ENCODE measurements around the gene CDH4.

Gene CDH4

GRCh38 chr20:61667056-61667792, 415.2 kb downstream of the CDH4 start:
- no peak for TF ChIP-seq ZBTB11 (tag by site-specific recombination; conservative IDR thresholded peaks at IDR 0.05; ENCODE audit: low read depth)
- TF ChIP-seq ZNF214 (tag by site-specific recombination; IDR thresholded peaks at IDR 0.05; ENCODE audit: borderline replicate concordance), result no peak
- no peak for TF ChIP-seq ZNF433 (tag by site-specific recombination; IDR thresholded peaks at IDR 0.05; ENCODE audit: low read depth)
- no peak for TF ChIP-seq ZNF510 (tag by site-specific recombination; IDR thresholded peaks at IDR 0.05; ENCODE audit: insufficient replicate concordance)
- no peak for TF ChIP-seq GLIS2 (tag by site-specific recombination; IDR thresholded peaks at IDR 0.05)
- TF ChIP-seq ZNF202 (tag by site-specific recombination; IDR thresholded peaks at IDR 0.05; ENCODE audit: borderline replicate concordance), result no peak
- no peak for TF ChIP-seq ZNF10 (tag by site-specific recombination; IDR thresholded peaks at IDR 0.05)
- no peak for TF ChIP-seq ZNF704 (tag by site-specific recombination; IDR thresholded peaks at IDR 0.05)
- no peak for TF ChIP-seq ZNF426 (tag by site-specific recombination; IDR thresholded peaks at IDR 0.05)
- no peak for TF ChIP-seq ZNF623 (tag by site-specific recombination; IDR thresholded peaks at IDR 0.05)
- no peak for TF ChIP-seq ZNF585B (tag by site-specific recombination; IDR thresholded peaks at IDR 0.05)
- TF ChIP-seq ZFHX2 (tag by site-specific recombination; conservative IDR thresholded peaks at IDR 0.05), result no peak
- TF ChIP-seq ZNF658 (tag by site-specific recombination; IDR thresholded peaks at IDR 0.05), result no peak
- ChIA-PET CTCF (no interaction called here), POLR2A (no interaction called here)
- Histone ChIP-seq H3K4me3 (ENCODE audit: low read depth, low read length) (no peak overlapping the region), H3K4me1 (ENCODE audit: control insufficient read depth, insufficient read depth, low read length) (no peaks in the 10 kb centered on the region), H3K36me3 (ENCODE audit: control insufficient read depth in 2 of 2, insufficient read depth in 1 of 2, low read length in 2 of 2) (no peaks in the 10 kb centered on the region), H3K9me3 (ENCODE audit: control insufficient read depth, insufficient read depth, low read depth, low read length) (no peaks in the 10 kb centered on the region), H3K27ac (ENCODE audit: extremely low read depth, low read depth, low read length) (no peak overlapping the region)

- Histone ChIP-seq H3K36me3 (ENCODE audit: control insufficient read depth in 2 of 2, insufficient read depth in 1 of 2, low read length in 2 of 2) (no peaks in the 10 kb centered on the region), H3K4me1 (ENCODE audit: control insufficient read depth, insufficient read depth, low read length) (no peaks in the 10 kb centered on the region), H3K4me3 (ENCODE audit: low read depth, low read length) (no peak overlapping the region), H3K27ac (ENCODE audit: extremely low read depth, low read depth, low read length) (no peak overlapping the region), H3K9me3 (ENCODE audit: control insufficient read depth, insufficient read depth, low read depth, low read length) (no peaks in the 10 kb centered on the region)
- CTCF ChIA-PET, result no interaction called here
- POLR2A ChIA-PET, result no interaction called here
- TF ChIP-seq ZBTB6 (tag by site-specific recombination; IDR thresholded peaks at IDR 0.05) (no peak), ZNF529 (tag by site-specific recombination; IDR thresholded peaks at IDR 0.05; ENCODE audit: insufficient replicate concordance) (no peak), ZNF514 (tag by site-specific recombination; IDR thresholded peaks at IDR 0.05) (no peak), HOXA7 (CRISPR knock-in tag; IDR thresholded peaks at IDR 0.05; ENCODE audit: borderline replicate concordance) (no peak), ZNF112 (tag by site-specific recombination; IDR thresholded peaks at IDR 0.05) (no peak), EGR2 (tag by site-specific recombination; IDR thresholded peaks at IDR 0.05; ENCODE audit: low read depth) (peak; percentile 57; the same call in 1 of the 2 replicates), KLF1 (tag by site-specific recombination; IDR thresholded peaks at IDR 0.05) (peak; percentile 42), ZNF221 (tag by site-specific recombination; IDR thresholded peaks at IDR 0.05; ENCODE audit: borderline replicate concordance) (no peak), ZBTB11 (tag by site-specific recombination; conservative IDR thresholded peaks at IDR 0.05; ENCODE audit: low read depth) (no peak), ZNF600 (tag by site-specific recombination; IDR thresholded peaks at IDR 0.05) (no peak), ZNF645 (tag by site-specific recombination; IDR thresholded peaks at IDR 0.05) (no peak), ZNF335 (tag by site-specific recombination; conservative IDR thresholded peaks at IDR 0.05) (no peak)
These were observed 416.1 kb downstream of the CDH4 start for GRCh38 chr20:61668065-61668650.
